Cardiac fibroblast (primary cell): ENCODE results near the gene SERPINB4.
"Not testable (repeated sequence)": the region's sequence is repeated elsewhere in the genome, so short reads cannot be mapped to it uniquely, and the experiment has no call there.

Experiments used
- DNase-seq, 2 donors: peaks; one replicate each; pipeline versions ENCODE4 v3.0.0 to v3.0.0-alpha.2; 2010; ENCODE audit warnings: low read depth in 2 of 2
- H3K4me3 ChIP-seq, 2 donors: replicated peaks in 1 of 2; 1 replicate in 1 of 2; 2 replicates in 1 of 2; pipeline ENCODE4 v1.5.1; 2011; ENCODE audit warnings: low read depth in 2 of 2, low read length in 2 of 2, mild to moderate bottlenecking in 2 of 2, moderate library complexity in 1 of 2
- TF ChIP-seq, protein P1 (sequence below): IDR thresholded peaks from one replicate; pipeline ENCODE4 v1.5.1; 2011; ENCODE audit warnings: low read depth, mild to moderate bottlenecking, low read length, inconsistent platforms

The SERPINB4 gene

DNA sequence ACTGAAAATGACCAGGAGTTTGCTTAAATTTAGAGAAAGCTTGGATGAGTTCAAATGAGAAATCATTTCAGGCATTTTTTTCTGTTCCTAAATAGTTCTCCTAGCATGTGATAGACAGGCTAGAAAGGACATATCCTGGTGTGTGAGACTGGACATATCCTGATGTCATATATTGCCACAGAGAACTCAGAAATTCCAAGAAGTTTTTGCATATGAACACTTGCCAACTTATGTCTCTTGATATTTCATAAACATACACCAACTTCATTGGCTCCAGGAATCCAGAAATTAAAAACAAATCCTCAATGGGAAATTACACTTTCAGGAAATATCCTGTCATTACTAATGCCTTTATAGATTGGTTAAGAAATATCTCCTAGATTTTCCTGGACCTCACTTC, 2.9 kb upstream of the SERPINB4 start:
- DNase-seq: peak; percentile 7 to 45
- TF ChIP-seq, protein P1, sequence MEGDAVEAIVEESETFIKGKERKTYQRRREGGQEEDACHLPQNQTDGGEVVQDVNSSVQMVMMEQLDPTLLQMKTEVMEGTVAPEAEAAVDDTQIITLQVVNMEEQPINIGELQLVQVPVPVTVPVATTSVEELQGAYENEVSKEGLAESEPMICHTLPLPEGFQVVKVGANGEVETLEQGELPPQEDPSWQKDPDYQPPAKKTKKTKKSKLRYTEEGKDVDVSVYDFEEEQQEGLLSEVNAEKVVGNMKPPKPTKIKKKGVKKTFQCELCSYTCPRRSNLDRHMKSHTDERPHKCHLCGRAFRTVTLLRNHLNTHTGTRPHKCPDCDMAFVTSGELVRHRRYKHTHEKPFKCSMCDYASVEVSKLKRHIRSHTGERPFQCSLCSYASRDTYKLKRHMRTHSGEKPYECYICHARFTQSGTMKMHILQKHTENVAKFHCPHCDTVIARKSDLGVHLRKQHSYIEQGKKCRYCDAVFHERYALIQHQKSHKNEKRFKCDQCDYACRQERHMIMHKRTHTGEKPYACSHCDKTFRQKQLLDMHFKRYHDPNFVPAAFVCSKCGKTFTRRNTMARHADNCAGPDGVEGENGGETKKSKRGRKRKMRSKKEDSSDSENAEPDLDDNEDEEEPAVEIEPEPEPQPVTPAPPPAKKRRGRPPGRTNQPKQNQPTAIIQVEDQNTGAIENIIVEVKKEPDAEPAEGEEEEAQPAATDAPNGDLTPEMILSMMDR: no peak
- no peak overlapping the region for H3K4me3 ChIP-seq

DNA sequence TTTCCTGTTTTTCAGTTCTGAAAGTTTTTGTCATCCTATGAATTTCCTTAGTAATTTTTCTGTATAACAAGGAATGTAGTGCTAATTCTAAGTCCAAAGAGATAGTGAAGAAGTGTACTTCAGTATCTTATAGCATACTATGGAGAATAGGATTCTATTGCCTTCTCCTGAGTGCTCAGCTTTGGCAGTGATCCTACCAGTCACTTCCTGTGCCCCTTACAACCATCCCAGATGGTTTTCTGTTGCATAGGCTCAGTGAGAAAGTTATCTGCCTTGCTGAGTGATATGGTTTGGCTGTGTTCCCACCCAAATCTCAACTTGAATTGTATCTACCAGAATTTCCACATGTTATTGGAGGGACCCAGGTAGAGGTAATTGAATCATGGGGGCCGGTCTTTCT, 638 bp upstream of the SERPINB4 start:
- not testable (repeated sequence) for H3K4me3 ChIP-seq, DNase-seq

- DNase-seq: peak in 1 of 2 donors; percentile 13
- H3K4me3 ChIP-seq: not testable (repeated sequence)
Observed at GRCh38 chr18:63642668-63643356, 1.2 kb downstream of the SERPINB4 start.

GRCh38 chr18:63641157-63641680, 2.8 kb downstream of the SERPINB4 start:
- DNase-seq: not testable (repeated sequence)

GRCh38 chr18:63637703-63638102, 6.4 kb downstream of the SERPINB4 start:
- no peak for DNase-seq
- TF ChIP-seq, protein P1: no peak
- no peak overlapping the region for H3K4me3 ChIP-seq

More at GRCh38 chr18:63641157-63641680, 2.8 kb downstream of the SERPINB4 start:
- not testable (repeated sequence) for H3K4me3 ChIP-seq

- DNase-seq: no peak
- no peak overlapping the region for H3K4me3 ChIP-seq
Observed at GRCh38 chr18:63627819-63628218, 16.2 kb downstream of the SERPINB4 start.

GRCh38 chr18:63626431-63626830, 17.6 kb downstream of the SERPINB4 start:
- TF ChIP-seq, protein P1: no peak
- no peak for DNase-seq
- H3K4me3 ChIP-seq: no peak overlapping the region

More at GRCh38 chr18:63627819-63628218, 16.2 kb downstream of the SERPINB4 start:
- TF ChIP-seq, protein P1: no peak

GRCh38 chr18:63624863-63625262, 19.2 kb downstream of the SERPINB4 start:
- no peak overlapping the region for H3K4me3 ChIP-seq
- DNase-seq: no peak
- TF ChIP-seq, protein P1: no peak
